WI38 (cell line): Measurements from ENCODE around the gene PYGB.
"Not testable (repeated sequence)": the region's sequence is repeated elsewhere in the genome, so short reads cannot be mapped to it uniquely, and the experiment has no call there.

Source experiments
- H3K4me3 ChIP-seq: 2 replicates; pipeline ENCODE4 v1.5.1; 2011; ENCODE audit warnings: low read depth, mild to moderate bottlenecking, control low read depth, low read length
- TF ChIP-seq, protein P1 (sequence below): IDR thresholded peaks from 2 replicates; pipeline ENCODE4 v1.5.1; 2012; ENCODE audit warnings: low read depth, mild to moderate bottlenecking, control low read depth, low read length

Gene PYGB

DNA sequence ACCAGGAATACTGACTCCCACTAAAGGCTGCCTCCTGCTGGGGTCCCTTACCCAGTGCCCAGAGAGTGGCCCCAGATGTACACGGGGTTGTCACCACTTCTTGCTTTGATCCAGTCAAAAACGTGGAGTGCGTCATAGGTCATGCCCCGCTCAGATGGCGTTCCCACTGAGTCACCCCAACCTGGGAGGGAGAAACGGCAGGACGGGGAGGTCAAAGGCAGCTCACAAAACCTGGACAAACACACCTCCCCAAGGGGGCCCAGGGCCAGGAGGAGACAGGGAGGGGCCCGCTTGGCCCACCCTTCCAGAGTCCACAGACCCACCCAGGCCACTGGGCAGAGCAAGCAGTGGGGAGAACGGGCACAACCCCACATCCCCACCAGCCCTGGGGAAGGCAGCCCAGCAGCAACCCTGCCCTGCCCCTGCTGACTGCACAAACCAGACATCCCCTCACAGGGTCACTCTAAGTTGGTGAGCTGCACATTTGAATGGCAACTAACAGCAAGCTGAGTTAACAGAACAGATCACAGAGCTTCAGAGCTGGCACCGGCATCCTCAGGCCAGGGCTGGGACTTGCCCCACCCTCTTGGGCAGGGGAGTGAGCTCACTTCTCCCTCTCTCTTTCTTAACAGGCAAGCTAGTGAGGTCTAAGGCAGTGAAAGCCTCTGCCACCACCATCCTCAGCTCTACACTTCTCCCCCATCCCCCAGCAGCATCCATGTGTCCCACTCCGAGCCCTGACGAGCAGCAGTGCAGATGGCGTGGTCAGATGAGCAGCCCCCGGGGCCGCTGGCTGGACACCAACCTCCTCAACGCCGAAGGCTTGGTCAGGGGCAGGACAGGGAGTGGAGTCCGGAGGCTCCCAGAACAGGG, 61.7 kb downstream of the PYGB start:
- H3K4me3 ChIP-seq, result peak overlapping the region; percentile 39
- TF ChIP-seq, protein P1, sequence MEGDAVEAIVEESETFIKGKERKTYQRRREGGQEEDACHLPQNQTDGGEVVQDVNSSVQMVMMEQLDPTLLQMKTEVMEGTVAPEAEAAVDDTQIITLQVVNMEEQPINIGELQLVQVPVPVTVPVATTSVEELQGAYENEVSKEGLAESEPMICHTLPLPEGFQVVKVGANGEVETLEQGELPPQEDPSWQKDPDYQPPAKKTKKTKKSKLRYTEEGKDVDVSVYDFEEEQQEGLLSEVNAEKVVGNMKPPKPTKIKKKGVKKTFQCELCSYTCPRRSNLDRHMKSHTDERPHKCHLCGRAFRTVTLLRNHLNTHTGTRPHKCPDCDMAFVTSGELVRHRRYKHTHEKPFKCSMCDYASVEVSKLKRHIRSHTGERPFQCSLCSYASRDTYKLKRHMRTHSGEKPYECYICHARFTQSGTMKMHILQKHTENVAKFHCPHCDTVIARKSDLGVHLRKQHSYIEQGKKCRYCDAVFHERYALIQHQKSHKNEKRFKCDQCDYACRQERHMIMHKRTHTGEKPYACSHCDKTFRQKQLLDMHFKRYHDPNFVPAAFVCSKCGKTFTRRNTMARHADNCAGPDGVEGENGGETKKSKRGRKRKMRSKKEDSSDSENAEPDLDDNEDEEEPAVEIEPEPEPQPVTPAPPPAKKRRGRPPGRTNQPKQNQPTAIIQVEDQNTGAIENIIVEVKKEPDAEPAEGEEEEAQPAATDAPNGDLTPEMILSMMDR, result no peak

DNA sequence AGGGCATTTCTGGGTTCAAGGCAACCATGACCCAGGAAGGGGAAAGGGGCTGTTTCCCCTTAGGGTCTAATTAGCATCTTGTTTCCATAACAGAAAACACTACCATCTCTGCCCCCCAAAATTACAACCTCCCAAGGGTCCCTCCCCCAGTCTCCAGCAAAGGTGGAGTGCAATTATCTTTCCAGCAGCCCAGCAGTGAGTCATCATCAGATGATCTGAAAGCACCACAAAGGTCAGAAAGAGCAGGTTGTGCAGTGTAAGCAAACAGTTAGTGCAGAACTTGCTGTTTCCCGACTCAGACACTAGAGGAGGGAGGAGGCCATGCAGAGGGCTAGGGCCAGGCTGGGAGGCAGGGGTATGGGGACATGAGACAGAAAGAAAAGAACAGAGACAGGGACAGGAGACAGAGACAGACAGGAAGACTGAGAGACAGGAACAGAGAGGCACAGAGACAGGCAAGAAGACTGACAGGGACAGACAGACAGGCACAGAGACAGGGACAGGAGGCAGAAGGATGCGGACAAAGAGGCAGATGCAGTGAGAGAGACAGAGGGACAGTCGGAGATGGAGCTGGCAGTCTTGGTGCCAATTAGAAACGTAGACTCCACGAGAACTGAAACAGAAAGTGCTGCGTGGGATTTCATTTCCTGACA, 62.5 kb downstream of the PYGB start:
- H3K4me3 ChIP-seq, result peak overlapping the region; percentile 43
- TF ChIP-seq, protein P1, result peak; percentile 93

DNA sequence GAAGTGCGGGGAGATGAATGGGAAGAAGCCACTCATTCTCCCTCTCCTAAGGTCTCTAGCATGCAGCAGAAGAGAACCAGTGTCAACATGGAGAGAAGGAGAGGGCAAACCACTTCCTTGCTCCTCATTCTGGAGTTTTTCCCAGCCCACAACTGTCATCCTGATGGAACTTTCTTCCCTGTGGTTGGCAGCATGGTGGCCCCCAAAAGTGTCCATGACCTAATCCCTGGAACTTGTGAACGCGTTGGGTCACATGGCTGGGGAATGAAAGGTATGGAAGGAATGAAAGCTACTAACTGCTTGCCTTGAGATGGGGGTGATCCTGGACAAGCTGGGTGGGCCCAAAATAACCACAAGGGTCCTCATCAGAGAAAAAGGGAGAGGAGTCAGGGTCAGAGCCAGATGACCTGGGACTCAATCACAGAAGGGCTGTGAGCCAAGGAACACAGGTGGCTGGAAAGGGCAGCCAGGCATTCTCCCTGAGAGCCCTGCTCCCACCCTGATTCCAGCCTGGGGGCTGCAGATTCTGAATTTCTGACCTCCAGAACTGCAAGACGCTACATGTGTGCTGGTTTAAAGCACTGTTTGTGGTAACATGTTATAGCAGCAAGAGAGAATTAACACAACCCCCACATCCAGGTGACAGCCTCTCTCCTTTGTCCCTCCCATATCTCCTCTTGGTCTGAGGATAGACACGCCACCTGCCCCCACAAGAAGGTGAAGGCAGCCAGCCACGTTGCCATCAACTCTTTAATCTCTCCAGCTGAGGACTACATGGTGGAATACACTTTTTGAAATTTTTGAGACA, 63.2 kb downstream of the PYGB start:
- H3K4me3 ChIP-seq, result peak overlapping the region; percentile 43
- TF ChIP-seq, protein P1, result no peak

DNA sequence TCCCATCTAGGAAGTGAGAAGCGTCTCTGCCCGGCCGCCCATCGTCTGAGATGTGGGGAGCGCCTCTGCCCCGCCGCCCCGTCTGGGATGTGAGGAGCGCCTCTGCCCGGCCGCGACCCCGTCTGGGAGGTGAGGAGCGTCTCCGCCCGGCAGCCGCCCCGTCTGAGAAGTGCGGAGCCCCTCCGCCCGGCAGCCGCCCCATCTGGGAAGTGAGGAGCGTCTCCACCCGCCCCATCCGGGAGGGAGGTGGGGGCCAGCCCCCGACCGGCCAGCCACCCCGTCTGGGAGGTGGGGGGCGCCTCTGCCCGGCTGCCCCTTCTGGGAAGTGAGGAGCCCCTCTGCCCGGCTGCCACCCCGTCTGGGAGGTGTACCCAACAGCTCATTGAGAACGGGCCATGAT, 64.8 kb downstream of the PYGB start:
- not testable (repeated sequence) for H3K4me3 ChIP-seq

DNA sequence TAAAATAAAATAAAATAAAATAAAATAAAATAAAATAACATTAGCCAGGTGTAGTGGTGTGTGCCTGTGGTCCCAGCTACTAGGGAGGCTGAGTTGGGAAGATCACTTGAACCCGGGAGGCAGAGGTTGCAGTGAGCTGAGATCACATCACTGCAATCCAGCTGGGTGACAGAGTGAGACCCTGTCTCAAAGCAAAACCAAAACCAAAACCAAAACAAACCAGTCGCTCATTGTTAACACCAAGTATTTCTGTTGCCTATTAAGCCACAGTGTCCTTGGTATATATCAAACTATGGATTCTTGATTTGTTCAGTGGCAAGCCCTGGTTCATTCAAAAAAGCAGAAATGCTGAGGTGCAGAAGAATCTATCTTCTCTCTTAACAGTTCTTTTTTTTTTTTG, 65.7 kb downstream of the PYGB start:
- H3K4me3 ChIP-seq, result no peak overlapping the region
- TF ChIP-seq, protein P1, result no peak

DNA sequence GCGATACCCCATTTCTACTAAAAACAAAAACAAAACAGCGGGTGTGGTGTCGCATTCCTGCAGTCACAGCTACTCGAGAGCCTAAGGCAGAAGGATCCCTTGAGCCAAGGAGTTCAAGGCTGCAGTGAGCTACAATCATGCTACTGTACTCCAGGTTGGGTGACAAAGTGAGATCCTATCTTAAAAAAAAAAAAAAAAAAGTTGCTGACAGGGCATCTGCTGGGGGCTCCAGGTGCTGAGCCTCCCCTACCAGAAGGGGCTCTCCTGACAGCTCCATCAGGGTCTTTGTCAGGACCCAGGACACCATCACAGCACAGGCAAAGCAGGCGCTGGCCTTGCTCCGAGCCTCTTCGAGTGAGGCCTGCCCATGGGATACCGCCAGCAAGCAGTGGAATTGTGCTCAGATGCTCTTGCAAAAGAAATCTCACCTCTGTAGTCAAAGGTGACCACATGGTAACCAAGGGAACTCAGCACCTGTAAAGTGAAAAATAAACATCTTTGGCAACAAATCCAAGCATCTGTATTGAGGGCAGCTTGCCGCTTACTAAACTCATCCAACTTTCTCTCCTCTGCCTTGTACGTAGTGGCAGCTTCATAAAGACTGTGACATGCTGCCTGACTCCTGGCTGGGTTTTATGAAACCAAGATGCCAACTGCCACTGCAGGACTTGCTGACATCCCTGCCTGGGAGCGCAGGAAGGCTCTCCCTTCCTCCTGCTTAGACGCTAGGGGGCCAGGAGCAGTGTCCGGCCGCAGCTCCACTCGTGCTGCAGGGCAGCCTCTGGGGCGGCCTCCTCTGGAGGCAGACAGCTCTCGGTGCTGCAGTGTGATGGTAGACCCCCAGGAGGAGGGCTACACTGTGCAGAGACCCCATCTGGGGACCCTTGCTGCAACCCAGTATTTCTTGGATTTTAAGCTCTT, 66.9 kb downstream of the PYGB start:
- H3K4me3 ChIP-seq, result no peak overlapping the region
- TF ChIP-seq, protein P1, result no peak
